Calu3 (cell line): ENCODE results near the gene RUFY3. TPM values are rescaled to one million over a fixed set of nuclear protein-coding genes. Genes with fewer than 3 reads are reported as not detected.
"Not testable (repeated sequence)": the region's sequence is repeated elsewhere in the genome, so short reads cannot be mapped to it uniquely, and the experiment has no call there.

ENCODE experiments used
- BruUV-seq: library from RNA; stranded (reverse); fragments of 400-500 nt; replicated peaks from 2 replicates; lab custom pipeline; 2021; lab: Mats Ljungman, UMichigan
- CTCF ChIA-PET: fragments of 300-600 bp; sonication (Branson Sonifier 250); formaldehyde crosslinking; loops from one replicate; lab custom pipeline; 2022; ENCODE audit warnings: antibody characterized with exemption; lab: Charles Lee
- DNase-seq: peaks from one replicate; pipeline ENCODE4 v3.0.0; 2022
- H3K27ac Mint-ChIP-seq: one replicate; pipeline ENCODE4 v1.8.0; 2022; ENCODE audit warnings: mixed read lengths; ENCODE audit not compliant: unreplicated experiment
- H3K27me3 Mint-ChIP-seq: one replicate; pipeline ENCODE4 v1.8.0; 2022; ENCODE audit warnings: mixed read lengths; ENCODE audit not compliant: unreplicated experiment
- H3K36me3 Mint-ChIP-seq: one replicate; pipeline ENCODE4 v1.8.0; 2022; ENCODE audit warnings: mild to moderate bottlenecking, moderate library complexity, mixed read lengths; ENCODE audit not compliant: insufficient read depth, unreplicated experiment
- H3K4me1 Mint-ChIP-seq: one replicate; pipeline ENCODE4 v1.8.0; 2022; ENCODE audit warnings: mild to moderate bottlenecking, low read depth, mixed read lengths; ENCODE audit not compliant: unreplicated experiment
- H3K4me3 Mint-ChIP-seq: one replicate; pipeline ENCODE4 v1.8.0; 2022; ENCODE audit warnings: mild to moderate bottlenecking, low read depth, moderate library complexity, mixed read lengths; ENCODE audit not compliant: unreplicated experiment
- H3K9me3 Mint-ChIP-seq: one replicate; pipeline ENCODE4 v1.8.0; 2022; ENCODE audit warnings: low read depth, mixed read lengths; ENCODE audit not compliant: unreplicated experiment
- CTCF ChIP-seq: fragments of 200-600 bp; IDR thresholded peaks from one replicate; pipeline ENCODE4 v1.8.0; 2022; ENCODE audit warnings: antibody characterized with exemption; ENCODE audit not compliant: unreplicated experiment
- intact Hi-C: fragments of 100-400 bp; cut with micrococcal nuclease; formaldehyde crosslinking; loops from one replicate; pipeline ENCODE4 v1.10.0; 2022; ENCODE audit not compliant: unreplicated experiment
- total RNA-seq: library from RNA; stranded (reverse); gene quantifications from 2 replicates; pipeline ENCODE4 v1.2.3, GENCODE V29; 2022

Gene RUFY3
- total RNA-seq, 1 experiment from 2014 or later = 25.8 TPM

GRCh38 chr4:70838666-70839588 lies 117.2 kb downstream of the RUFY3 start:
- Mint-ChIP-seq H3K4me1 (peaks cover 9% of the 10 kb centered on the region), H3K36me3 (peaks cover 41% of the 10 kb centered on the region), H3K9me3 (no peaks in the 10 kb centered on the region), H3K27me3 (no peaks in the 10 kb centered on the region), H3K4me3 (peak overlapping the region; percentile 93), H3K27ac (peak overlapping the region; percentile 74)
- BruUV-seq = no TSS peak
- no peak for TF ChIP-seq CTCF
- intact Hi-C loops = loop anchor here (10.0 kb wide), 1 partner anchor 134 kb away; no protein-coding TSS in a partner anchor
- DNase-seq = peak; percentile 51
- CTCF ChIA-PET = interaction anchor here (0.5 to 1.3 kb wide), 5 partner anchors 22 to 568 kb away, joined by 3 to 11 read pairs (median 4); partner anchors contain the start of gene MOB1B

GRCh38 chr4:70839589-70840093 lies 117.9 kb downstream of the RUFY3 start, which contains the start of gene GRSF1:
Gene GRSF1 (minus strand): TSS chr4:70839890. CDS start chr4:70839827, 63 bp downstream.
- Mint-ChIP-seq H3K4me3 (peak within 1 kb of the TSS; percentile 93), H3K36me3 (peaks cover 41% of the 10 kb centered on the region), H3K27ac (peak within 1 kb of the TSS; percentile 74), H3K4me1 (peaks cover 9% of the 10 kb centered on the region), H3K27me3 (no peaks in the 10 kb centered on the region), H3K9me3 (no peaks in the 10 kb centered on the region)
- CTCF ChIA-PET = interaction anchor here (0.6 to 1.3 kb wide), 3 partner anchors 21 to 63 kb away, joined by 3 to 11 read pairs (median 8); partner anchors contain the start of gene MOB1B
- no peak for TF ChIP-seq CTCF
- intact Hi-C loops = loop anchor here (10.0 kb wide), 1 partner anchor 135 kb away; no protein-coding TSS in a partner anchor
- DNase-seq = peak; percentile 93
- no TSS peak for BruUV-seq

- intact Hi-C loops, H3K27ac Mint-ChIP-seq, H3K9me3 Mint-ChIP-seq, BruUV-seq, H3K4me1 Mint-ChIP-seq, H3K27me3 Mint-ChIP-seq: not testable (repeated sequence)
- H3K4me3 Mint-ChIP-seq = peak overlapping the region; percentile 93
- H3K36me3 Mint-ChIP-seq = peaks cover 41% of the 10 kb centered on the region
- CTCF ChIA-PET = interaction anchor here (0.9 to 1.3 kb wide), 2 partner anchors 56 to 62 kb away, joined by 3 to 11 read pairs; partner anchors contain the start of gene MOB1B
- DNase-seq = peak; percentile 54
These were observed 118.4 kb downstream of the RUFY3 start for GRCh38 chr4:70840137-70840536.

GRCh38 chr4:70840631-70841030 lies 118.9 kb downstream of the RUFY3 start:
- H3K36me3 Mint-ChIP-seq = peaks cover 41% of the 10 kb centered on the region
- intact Hi-C loops = not testable (repeated sequence)
- CTCF ChIA-PET = interaction anchor here (0.6 kb wide), 1 partner anchor 724 kb away, joined by 3 read pairs; no protein-coding TSS in a partner anchor

GRCh38 chr4:70841211-70841610 lies 119.4 kb downstream of the RUFY3 start:
- CTCF ChIA-PET = interaction anchor here (0.6 kb wide), 1 partner anchor 723 kb away, joined by 3 read pairs; no protein-coding TSS in a partner anchor

More at GRCh38 chr4:70840631-70841030, 118.9 kb downstream of the RUFY3 start:
- not testable (repeated sequence) for H3K9me3 Mint-ChIP-seq, BruUV-seq, H3K27me3 Mint-ChIP-seq, H3K4me3 Mint-ChIP-seq, DNase-seq, H3K4me1 Mint-ChIP-seq, H3K27ac Mint-ChIP-seq

More at GRCh38 chr4:70841211-70841610, 119.4 kb downstream of the RUFY3 start:
- Mint-ChIP-seq H3K36me3 (peaks cover 36% of the 10 kb centered on the region), H3K9me3 (no peaks in the 10 kb centered on the region), H3K27ac (no peak overlapping the region), H3K4me3 (no peak overlapping the region), H3K27me3 (no peaks in the 10 kb centered on the region), H3K4me1 (peaks cover 9% of the 10 kb centered on the region)
- no peak for DNase-seq
- intact Hi-C loops = no loop called here
- no TSS peak for BruUV-seq
- no peak for TF ChIP-seq CTCF
